BLaER1 (cell line): ENCODE measurements around the gene ALG2.

Experiments
- H3K27ac ChIP-seq: shearing (Covaris generic); formaldehyde crosslinking; 2 replicates; pipeline ENCODE4 v1.8.1; 2022
- H3K27me3 ChIP-seq: shearing (Covaris generic); formaldehyde crosslinking; 2 replicates; pipeline ENCODE4 v1.8.1; 2022
- H3K36me3 ChIP-seq: shearing (Covaris generic); formaldehyde crosslinking; 2 replicates; pipeline ENCODE4 v1.8.1; 2022
- H3K4me1 ChIP-seq: shearing (Covaris generic); formaldehyde crosslinking; 2 replicates; pipeline ENCODE4 v1.8.1; 2022
- H3K4me2 ChIP-seq: shearing (Covaris generic); formaldehyde crosslinking; 2 replicates; pipeline ENCODE4 v1.8.1; 2022
- H3K4me3 ChIP-seq: shearing (Covaris generic); formaldehyde crosslinking; 2 replicates; pipeline ENCODE4 v1.8.1; 2022
- H3K9ac ChIP-seq: shearing (Covaris generic); formaldehyde crosslinking; 2 replicates; pipeline ENCODE4 v1.8.1; 2022
- H3K9me3 ChIP-seq: shearing (Covaris generic); formaldehyde crosslinking; 2 replicates; pipeline ENCODE4 v1.8.1; 2022
- H4K20me1 ChIP-seq: shearing (Covaris generic); formaldehyde crosslinking; 2 replicates; pipeline ENCODE4 v1.8.1; 2022
- Cebpa-rat ChIP-seq: shearing (Covaris generic); IDR thresholded peaks from 2 replicates; pipeline ENCODE4 v1.8.1; 2022

Gene ALG2

DNA sequence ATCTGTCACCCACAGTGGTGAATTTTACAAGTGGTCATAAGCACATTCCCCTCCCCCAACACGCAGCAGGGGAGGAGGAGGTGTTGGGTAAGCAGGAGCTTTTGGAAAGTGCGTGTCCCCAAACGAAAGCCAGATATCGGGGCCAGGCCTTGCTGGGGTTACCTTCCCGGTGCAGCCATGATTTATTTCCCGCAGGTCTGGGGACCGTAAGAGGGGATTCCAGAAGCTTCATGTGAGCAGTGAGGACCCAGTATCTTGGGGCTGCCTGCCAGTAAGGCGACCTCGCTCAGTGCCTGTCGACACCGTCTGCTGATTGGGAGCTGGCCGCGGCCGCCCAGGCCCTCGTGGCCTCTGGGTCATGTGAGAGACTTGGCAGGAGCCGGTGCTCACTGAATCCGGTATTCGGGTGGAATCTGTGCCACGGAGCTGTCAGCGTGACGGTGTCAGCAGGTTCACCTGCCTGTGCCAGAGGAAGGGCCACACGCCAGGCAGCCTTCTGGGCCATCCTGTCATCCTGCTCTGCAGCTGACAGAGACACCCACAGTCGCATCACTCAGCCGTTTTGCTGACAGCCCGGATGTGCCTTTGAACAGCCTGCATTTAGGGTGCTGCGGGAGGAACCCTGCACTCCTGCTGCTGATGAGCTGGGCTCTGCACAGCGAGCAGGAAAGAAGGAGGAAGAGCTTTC, 37.6 kb upstream of the ALG2 start:
- no peak for TF ChIP-seq Cebpa-rat
- Histone ChIP-seq H3K4me2 (no peak overlapping the region), H3K4me1 (peaks cover 9% of the 10 kb centered on the region), H3K9ac (no peak overlapping the region), H3K27me3 (no peaks in the 10 kb centered on the region), H3K4me3 (no peak overlapping the region), H3K36me3 (no peaks in the 10 kb centered on the region), H3K27ac (no peak overlapping the region), H4K20me1 (no peaks in the 10 kb centered on the region), H3K9me3 (no peaks in the 10 kb centered on the region)

- Histone ChIP-seq H3K4me3 (no peak overlapping the region), H3K9me3 (no peaks in the 10 kb centered on the region), H3K4me1 (peaks cover 18% of the 10 kb centered on the region), H3K4me2 (no peak overlapping the region), H3K36me3 (no peaks in the 10 kb centered on the region), H3K27ac (no peak overlapping the region), H3K9ac (no peak overlapping the region), H3K27me3 (no peaks in the 10 kb centered on the region), H4K20me1 (no peaks in the 10 kb centered on the region)
- TF ChIP-seq Cebpa-rat = no peak
Measured at GRCh38 chr9:99257723-99258389, 36.1 kb upstream of the ALG2 start.

GRCh38 chr9:99255651-99256050, 33.9 kb upstream of the ALG2 start:
- H3K4me2 ChIP-seq = no peak overlapping the region
- no peak overlapping the region for H3K4me3 ChIP-seq
- H3K9ac ChIP-seq = no peak overlapping the region
- peaks cover 18% of the 10 kb centered on the region for H3K4me1 ChIP-seq
- no peak for TF ChIP-seq Cebpa-rat
- no peaks in the 10 kb centered on the region for H3K27me3 ChIP-seq
- H3K27ac ChIP-seq = no peak overlapping the region
- no peaks in the 10 kb centered on the region for H4K20me1 ChIP-seq
- H3K9me3 ChIP-seq = no peaks in the 10 kb centered on the region
- H3K36me3 ChIP-seq = no peaks in the 10 kb centered on the region

- Histone ChIP-seq H3K27ac (peak overlapping the region; percentile 35; the same call in 1 of the 2 replicates), H3K4me1 (peaks cover 8% of the 10 kb centered on the region), H3K36me3 (no peaks in the 10 kb centered on the region), H3K27me3 (no peaks in the 10 kb centered on the region), H3K9ac (no peak overlapping the region), H3K4me3 (no peak overlapping the region), H3K9me3 (no peaks in the 10 kb centered on the region), H4K20me1 (no peaks in the 10 kb centered on the region), H3K4me2 (peak overlapping the region; percentile 50)
- TF ChIP-seq Cebpa-rat = no peak
Measured at GRCh38 chr9:99253772-99254431, 32.2 kb upstream of the ALG2 start.

- no peak overlapping the region for H3K27ac ChIP-seq
Measured at GRCh38 chr9:99253134-99253533, 31.4 kb upstream of the ALG2 start.

DNA sequence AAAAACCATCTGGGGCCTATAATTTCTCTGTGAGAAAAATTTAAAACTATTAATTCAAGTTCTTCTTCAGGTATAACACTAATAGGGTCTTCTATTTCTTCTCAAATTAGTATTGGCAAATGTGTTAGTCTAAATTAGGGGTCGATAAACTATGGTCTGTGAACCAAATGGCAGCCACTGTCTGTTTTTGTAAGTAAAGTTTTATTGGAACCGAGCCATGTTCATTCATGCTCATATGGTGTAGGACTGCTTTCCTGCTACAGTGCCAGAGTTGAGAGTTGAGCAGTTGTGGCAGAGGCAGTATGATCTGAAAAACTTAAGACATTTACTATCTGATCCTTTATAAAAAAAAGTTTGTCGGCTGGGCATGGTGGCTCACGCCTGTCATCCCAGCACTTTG, 29.4 kb upstream of the ALG2 start:
- no peak overlapping the region for H3K27ac ChIP-seq
- H3K9me3 ChIP-seq = no peaks in the 10 kb centered on the region
- no peaks in the 10 kb centered on the region for H3K27me3 ChIP-seq
- no peaks in the 10 kb centered on the region for H3K36me3 ChIP-seq
- H3K4me3 ChIP-seq = no peak overlapping the region
- no peak overlapping the region for H3K9ac ChIP-seq
- H3K4me2 ChIP-seq = no peak overlapping the region
- H3K4me1 ChIP-seq = peaks cover 8% of the 10 kb centered on the region
- TF ChIP-seq Cebpa-rat = no peak
- no peaks in the 10 kb centered on the region for H4K20me1 ChIP-seq

More at GRCh38 chr9:99253134-99253533, 31.4 kb upstream of the ALG2 start:
- no peaks in the 10 kb centered on the region for H3K27me3 ChIP-seq
- no peak overlapping the region for H3K9ac ChIP-seq
- TF ChIP-seq Cebpa-rat = no peak
- H3K4me3 ChIP-seq = no peak overlapping the region
- no peaks in the 10 kb centered on the region for H3K9me3 ChIP-seq
- H4K20me1 ChIP-seq = no peaks in the 10 kb centered on the region
- no peaks in the 10 kb centered on the region for H3K36me3 ChIP-seq
- H3K4me1 ChIP-seq = peaks cover 8% of the 10 kb centered on the region
- H3K4me2 ChIP-seq = no peak overlapping the region

DNA sequence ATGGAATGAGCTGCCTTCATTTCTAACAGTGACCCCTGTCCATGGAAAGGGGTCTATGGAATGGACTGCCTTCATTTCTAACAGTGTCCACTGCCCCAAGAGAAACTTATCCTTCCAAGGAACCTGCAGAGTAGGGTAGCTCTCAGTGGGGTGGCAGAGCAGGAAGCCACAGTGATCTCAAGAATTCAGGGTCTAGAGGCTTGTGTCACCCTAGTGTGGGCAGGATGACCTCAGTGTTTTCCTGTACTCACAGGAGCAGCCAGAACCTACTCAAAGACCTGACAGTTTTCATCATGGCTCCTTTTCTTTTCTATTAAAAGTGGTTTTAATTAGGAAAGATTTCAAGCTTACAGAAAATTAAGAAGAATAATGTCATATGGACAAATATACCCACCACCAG, 27.9 kb upstream of the ALG2 start:
- H3K9me3 ChIP-seq = no peaks in the 10 kb centered on the region
- H3K9ac ChIP-seq = no peak overlapping the region
- H3K27ac ChIP-seq = no peak overlapping the region
- no peak overlapping the region for H3K4me2 ChIP-seq
- peaks cover 8% of the 10 kb centered on the region for H3K4me1 ChIP-seq
- no peak overlapping the region for H3K4me3 ChIP-seq
- no peaks in the 10 kb centered on the region for H3K27me3 ChIP-seq
- no peak for TF ChIP-seq Cebpa-rat
- H3K36me3 ChIP-seq = no peaks in the 10 kb centered on the region
- no peaks in the 10 kb centered on the region for H4K20me1 ChIP-seq

GRCh38 chr9:99244344-99245260, 22.9 kb upstream of the ALG2 start:
- Histone ChIP-seq H3K9me3 (no peaks in the 10 kb centered on the region), H3K4me1 (no peaks in the 10 kb centered on the region), H3K4me3 (no peak overlapping the region), H4K20me1 (no peaks in the 10 kb centered on the region), H3K4me2 (no peak overlapping the region), H3K9ac (no peak overlapping the region), H3K27me3 (no peaks in the 10 kb centered on the region), H3K27ac (no peak overlapping the region), H3K36me3 (peaks cover 3% of the 10 kb centered on the region; the same call in 1 of the 2 replicates)
- TF ChIP-seq Cebpa-rat = no peak

DNA sequence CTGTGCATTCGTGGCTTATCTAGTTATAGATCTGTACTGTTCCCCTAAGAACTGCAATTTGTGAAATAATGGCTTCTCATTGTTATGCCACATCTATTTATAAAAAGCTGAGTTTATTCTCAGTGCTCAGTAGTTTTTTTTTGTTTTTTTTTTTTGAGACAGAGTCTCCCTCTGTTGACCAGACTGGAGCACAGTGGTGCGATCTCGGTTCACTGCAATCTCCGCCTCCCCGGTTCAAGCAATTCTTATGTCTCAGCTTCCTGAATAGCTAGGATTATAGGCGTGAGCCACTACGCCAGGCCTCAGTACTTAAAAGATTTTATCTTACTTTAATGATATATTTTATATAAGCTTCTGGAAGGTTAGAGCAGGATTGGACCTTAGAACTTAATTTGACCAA, 19.4 kb upstream of the ALG2 start:
- H3K27ac ChIP-seq = no peak overlapping the region
- no peaks in the 10 kb centered on the region for H3K9me3 ChIP-seq
- H3K27me3 ChIP-seq = no peaks in the 10 kb centered on the region
- H3K4me3 ChIP-seq = no peak overlapping the region
- H3K9ac ChIP-seq = no peak overlapping the region
- peaks cover 3% of the 10 kb centered on the region; the same call in 1 of the 2 replicates for H3K36me3 ChIP-seq
- no peaks in the 10 kb centered on the region for H4K20me1 ChIP-seq
- no peaks in the 10 kb centered on the region for H3K4me1 ChIP-seq
- no peak for TF ChIP-seq Cebpa-rat
- H3K4me2 ChIP-seq = no peak overlapping the region
